C4-2B (cell line): Measurements from ENCODE around the gene GRAMD2B.

Source experiments
- H3K27ac ChIP-seq: fragments of 450-650 bp; 2 replicates; pipeline ENCODE4 v1.5.1; 2017
- ZFX ChIP-seq: fragments of 450-650 bp; IDR thresholded peaks from 2 replicates; pipeline ENCODE4 v1.6.1; 2017
- TF ChIP-seq, protein P1 (sequence below): fragments of 450-650 bp; conservative IDR thresholded peaks from 2 replicates; pipeline ENCODE4 v1.5.1; 2017; ENCODE audit warnings: mild to moderate bottlenecking

Gene GRAMD2B

DNA sequence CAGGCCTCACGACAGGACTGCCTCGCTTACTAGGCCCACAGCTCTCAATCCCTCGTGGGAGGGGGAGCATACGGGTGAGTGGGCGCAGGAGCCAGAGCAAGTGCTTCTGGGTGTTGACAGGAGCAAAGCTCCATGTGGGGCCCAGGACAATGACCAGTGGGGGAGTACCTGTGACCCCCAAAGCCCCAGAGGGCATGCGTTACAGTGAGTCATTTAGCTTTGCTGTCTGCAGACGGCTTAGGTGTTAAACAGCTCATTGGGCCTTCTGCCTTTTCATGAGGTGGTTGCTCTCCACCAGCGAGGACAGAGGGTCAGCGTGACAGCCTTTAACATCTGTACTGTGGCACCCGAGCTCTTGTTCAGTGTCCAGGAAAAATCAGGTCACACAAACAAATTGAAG, 78.2 kb downstream of the GRAMD2B start:
- TF ChIP-seq ZFX = no peak
- TF ChIP-seq, protein P1, sequence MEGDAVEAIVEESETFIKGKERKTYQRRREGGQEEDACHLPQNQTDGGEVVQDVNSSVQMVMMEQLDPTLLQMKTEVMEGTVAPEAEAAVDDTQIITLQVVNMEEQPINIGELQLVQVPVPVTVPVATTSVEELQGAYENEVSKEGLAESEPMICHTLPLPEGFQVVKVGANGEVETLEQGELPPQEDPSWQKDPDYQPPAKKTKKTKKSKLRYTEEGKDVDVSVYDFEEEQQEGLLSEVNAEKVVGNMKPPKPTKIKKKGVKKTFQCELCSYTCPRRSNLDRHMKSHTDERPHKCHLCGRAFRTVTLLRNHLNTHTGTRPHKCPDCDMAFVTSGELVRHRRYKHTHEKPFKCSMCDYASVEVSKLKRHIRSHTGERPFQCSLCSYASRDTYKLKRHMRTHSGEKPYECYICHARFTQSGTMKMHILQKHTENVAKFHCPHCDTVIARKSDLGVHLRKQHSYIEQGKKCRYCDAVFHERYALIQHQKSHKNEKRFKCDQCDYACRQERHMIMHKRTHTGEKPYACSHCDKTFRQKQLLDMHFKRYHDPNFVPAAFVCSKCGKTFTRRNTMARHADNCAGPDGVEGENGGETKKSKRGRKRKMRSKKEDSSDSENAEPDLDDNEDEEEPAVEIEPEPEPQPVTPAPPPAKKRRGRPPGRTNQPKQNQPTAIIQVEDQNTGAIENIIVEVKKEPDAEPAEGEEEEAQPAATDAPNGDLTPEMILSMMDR = no peak
- H3K27ac ChIP-seq = no peak overlapping the region

- TF ChIP-seq, protein P1 = no peak
- TF ChIP-seq ZFX = no peak
- H3K27ac ChIP-seq = no peak overlapping the region
Observed at GRCh38 chr5:126503602-126504104, 80.4 kb downstream of the GRAMD2B start.

GRCh38 chr5:126506079-126506478, 82.9 kb downstream of the GRAMD2B start:
- TF ChIP-seq, protein P1 = no peak
- TF ChIP-seq ZFX = no peak
- no peak overlapping the region for H3K27ac ChIP-seq

DNA sequence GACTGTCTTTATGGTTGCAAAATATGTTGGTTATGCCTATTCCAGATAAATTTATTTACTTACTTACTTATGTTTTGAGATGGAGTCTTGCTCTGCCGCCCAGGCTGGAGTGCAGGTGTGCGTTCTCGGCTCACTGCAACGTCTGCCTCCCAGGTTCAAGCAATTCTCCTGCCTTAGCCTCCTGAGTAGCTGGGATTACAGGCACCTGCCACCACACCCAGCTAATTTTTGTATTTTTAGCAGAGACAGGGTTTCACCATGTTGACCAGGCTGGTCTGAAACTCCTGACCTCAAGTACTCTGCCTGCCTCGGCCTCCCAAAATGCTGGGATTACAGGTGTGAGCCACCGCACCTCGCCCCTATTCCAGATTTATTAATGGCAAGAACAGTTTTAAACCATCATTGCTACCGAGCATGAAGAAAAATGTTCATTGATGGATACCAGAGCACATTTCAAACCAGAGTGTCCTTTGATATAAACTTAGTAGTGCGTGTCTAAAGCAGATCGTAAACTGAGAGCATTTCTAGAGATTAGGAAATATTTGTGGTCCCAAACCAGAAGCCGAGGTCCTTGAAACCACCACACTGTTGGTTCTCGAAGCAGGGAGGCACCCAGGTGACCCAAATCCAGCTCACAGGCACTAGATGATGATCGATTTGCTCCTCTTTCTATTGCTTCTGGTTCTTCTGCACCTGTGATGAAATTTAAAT, 85.2 kb downstream of the GRAMD2B start:
- no peak overlapping the region for H3K27ac ChIP-seq
- TF ChIP-seq, protein P1 = no peak
- TF ChIP-seq ZFX = no peak

DNA sequence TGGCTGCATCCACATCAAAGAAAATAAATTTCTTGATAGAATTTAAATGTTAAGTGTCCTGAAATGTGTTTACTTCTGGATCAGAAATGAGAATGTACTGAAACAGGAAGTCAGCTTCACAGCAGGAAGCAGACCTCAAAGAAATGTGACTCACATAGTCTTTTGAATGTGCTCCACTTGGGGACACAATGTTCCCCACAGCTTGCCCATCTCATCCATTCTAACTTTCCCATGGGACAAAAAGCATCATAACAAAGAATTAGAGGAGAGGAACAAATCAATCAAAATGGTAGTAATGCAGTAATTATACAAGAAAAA, 85.7 kb downstream of the GRAMD2B start:
- H3K27ac ChIP-seq = no peak overlapping the region
- TF ChIP-seq ZFX = no peak
- TF ChIP-seq, protein P1 = no peak

- TF ChIP-seq ZFX = no peak
- TF ChIP-seq, protein P1 = no peak
- H3K27ac ChIP-seq = no peak overlapping the region
Observed at GRCh38 chr5:126509339-126509738, 86.1 kb downstream of the GRAMD2B start.

DNA sequence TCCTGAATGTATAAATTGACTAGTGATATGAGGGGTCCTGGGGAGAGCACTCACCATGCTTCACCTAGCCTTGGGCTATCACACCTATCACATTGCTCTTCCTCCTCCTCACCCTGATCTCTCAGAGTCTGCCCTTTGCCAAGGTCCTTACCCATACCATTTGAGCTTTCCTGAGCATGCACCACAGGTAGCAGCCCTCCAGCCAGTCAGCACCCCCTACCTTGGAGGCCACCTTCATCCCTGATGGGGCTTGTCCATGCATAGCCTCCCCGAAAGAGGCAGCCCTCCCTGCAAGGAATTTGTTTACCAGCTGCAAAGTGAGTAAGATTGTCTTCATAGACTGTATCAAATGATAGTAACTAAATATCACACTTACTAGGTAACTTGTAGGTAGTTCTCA, 88.8 kb downstream of the GRAMD2B start:
- no peak overlapping the region for H3K27ac ChIP-seq
- TF ChIP-seq, protein P1 = no peak
- no peak for TF ChIP-seq ZFX
